Glomerular visceral epithelial cell (primary cell): Measurements from ENCODE around the gene MTHFD2L.
"Not testable (repeated sequence)": the region's sequence is repeated elsewhere in the genome, so short reads cannot be mapped to it uniquely, and the experiment has no call there.

Experiments
- DNase-seq: peaks from one replicate; pipeline ENCODE4 v3.0.0-alpha.2; 2016; ENCODE audit errors: extremely low spot score

Gene MTHFD2L

GRCh38 chr4:74189331-74190043, 31.6 kb downstream of the MTHFD2L start:
- DNase-seq: peak; percentile 74

- DNase-seq: no peak
These were observed 32.4 kb downstream of the MTHFD2L start for GRCh38 chr4:74190332-74190731.

- DNase-seq: no peak
These were observed 33.0 kb downstream of the MTHFD2L start for GRCh38 chr4:74190919-74191397.

DNA sequence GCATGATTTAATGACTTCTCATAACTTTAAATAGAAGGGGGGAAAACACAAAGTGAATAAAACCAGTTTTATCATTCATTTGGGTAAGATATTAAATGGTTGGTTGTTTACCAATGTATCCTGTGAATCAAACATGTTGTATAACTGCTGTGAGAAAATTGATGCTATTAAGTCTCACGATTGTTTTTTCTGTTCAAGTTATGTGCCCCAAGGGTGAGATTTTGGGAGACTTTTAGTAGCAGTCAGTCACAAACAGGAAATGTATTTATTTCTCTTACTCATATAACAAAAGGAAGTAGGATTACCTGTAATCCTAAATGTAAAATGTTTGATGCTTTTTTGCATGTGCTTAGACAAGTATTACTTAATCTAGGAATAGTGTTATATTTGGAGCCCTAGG, 39.2 kb downstream of the MTHFD2L start:
- no peak for DNase-seq

- peak; percentile 24 for DNase-seq
These were observed 44.2 kb downstream of the MTHFD2L start for GRCh38 chr4:74202062-74202586.

DNA sequence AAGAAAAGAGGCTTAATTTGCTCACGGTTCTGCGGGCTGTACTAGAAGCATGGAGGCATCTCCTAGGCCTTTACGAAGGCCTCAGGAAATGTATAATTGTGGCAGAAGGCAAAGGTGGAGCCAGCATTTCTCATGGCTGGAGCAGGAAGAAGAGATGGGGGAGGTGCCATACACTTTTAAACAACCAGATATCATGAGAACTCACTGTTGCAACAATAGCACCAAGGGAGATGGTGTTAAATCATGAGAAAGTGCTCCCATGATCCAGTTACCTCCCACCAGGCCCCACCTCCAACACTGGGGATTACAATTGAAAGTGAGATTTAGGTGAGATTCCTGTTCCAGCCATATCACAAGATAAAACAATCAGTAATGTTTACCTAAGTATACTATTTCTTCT, 45.5 kb downstream of the MTHFD2L start:
- no peak for DNase-seq

GRCh38 chr4:74205046-74205445, 47.1 kb downstream of the MTHFD2L start:
- DNase-seq: no peak

- DNase-seq: no peak
These were observed 47.6 kb downstream of the MTHFD2L start for GRCh38 chr4:74205559-74205958.

DNA sequence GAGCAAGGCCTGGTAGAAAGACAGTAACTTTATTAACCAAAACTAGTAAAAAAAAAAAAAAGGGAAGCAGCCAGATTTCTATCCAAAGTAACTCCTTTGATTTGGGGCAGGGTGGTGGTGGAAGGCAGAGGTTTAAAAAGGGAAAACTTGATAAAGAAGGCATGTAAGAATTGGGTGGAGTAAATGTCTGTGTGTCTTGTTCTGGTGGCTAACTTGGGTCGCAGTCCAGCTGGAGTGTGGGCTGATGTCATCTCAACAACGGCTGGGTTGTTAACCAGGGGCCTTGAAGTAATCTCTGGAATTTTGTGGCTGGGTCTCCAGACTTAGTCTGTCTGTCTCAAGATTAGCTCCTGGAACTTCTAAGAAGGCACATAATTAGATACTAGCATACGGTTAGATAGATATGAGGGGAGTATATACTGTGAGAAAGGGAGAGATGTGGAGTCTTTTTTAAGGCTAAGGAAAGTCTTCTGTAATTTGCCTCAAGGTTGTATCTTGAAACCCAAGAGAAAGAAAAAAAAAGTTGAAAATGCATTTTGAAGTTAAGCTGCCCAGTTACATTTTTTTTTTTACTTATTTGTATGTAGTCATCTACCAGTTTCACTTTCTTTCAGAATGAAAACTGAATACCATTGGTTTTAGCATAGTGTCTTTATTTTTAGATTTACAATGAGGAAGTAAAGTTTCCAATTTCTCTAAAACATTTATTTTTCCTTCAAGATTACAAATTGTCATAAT, 48.3 kb downstream of the MTHFD2L start:
- peak; percentile 89 for DNase-seq

DNA sequence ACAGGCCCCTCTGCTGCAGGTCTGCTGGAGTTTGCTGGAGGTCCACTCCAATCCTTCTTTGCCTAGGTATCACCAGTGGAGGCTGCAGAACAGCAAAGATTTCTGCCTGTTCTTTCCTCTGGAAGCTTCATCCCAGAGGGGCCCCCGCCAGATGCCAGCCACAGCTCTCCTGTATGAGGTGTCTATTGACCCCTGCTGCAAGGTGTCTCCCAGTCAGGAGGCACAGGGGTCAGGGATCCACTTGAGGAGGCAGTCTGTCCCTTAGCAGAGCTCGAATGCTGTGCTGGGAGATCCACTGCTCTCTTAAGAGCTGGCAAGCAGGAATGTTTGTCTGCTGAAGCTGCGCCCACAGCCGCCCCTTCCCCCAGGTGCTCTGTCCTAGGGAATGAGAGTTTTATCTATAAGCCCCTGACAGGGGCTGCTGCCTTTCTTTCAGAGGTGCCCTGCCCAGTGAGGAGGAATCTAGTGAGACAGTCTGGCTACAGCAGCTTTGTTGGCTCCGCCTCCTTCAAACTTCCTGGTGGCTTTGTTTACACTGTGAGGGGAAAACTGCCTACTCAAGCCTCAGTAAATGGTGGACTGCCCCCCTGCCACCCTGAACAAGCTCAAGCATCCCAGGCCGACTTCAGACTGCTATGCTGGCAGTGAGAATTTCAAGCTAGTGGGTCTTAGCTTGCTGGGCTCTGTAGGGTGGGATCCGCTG, 56.7 kb downstream of the MTHFD2L start:
- DNase-seq: not testable (repeated sequence)

DNA sequence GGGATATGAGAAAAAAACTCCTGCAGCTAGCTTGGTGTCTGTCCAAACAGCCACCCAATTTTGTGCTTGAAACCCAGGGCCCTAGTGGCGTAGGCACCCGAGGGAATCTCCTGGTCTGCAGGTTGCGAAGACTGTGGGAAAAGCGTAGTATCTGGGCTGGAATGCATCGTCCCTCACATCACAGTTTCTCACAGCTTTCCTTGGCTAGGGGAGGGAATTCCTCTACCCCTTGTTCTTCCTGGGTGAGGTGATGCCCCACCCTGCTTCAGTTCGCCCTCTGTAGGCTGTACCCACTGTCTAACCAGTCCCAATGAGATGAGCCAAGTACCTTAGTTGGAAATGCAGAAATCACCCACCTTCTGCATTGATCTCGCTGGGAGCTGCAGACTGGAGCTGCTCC, 57.3 kb downstream of the MTHFD2L start:
- not testable (repeated sequence) for DNase-seq

GRCh38 chr4:74217365-74217764, 59.4 kb downstream of the MTHFD2L start:
- peak; percentile 56 for DNase-seq

GRCh38 chr4:74218201-74218600, 60.3 kb downstream of the MTHFD2L start:
- DNase-seq: peak; percentile 18

- no peak for DNase-seq
These were observed 61.3 kb downstream of the MTHFD2L start for GRCh38 chr4:74219240-74219639.

DNA sequence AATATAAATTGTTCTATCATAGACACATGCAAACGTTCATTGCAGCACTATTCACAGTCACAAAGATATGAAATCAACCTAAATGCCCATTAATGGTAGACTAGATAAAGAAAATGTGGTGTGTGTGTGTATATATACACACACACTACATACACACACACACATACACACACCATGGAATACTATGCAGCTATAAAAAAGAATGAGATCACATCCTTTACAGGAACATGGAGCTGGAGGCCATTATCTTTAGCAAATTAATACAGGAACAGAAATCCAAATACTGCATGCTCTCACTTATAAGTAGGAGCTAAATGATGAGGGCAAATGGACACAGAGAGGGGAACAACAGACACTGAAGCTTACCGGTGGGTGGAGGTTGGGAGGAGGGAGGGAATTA, 65.2 kb downstream of the MTHFD2L start:
- no peak for DNase-seq

- no peak for DNase-seq
These were observed 65.9 kb downstream of the MTHFD2L start for GRCh38 chr4:74223801-74224200.

- peak; percentile 81 for DNase-seq
These were observed 71.0 kb downstream of the MTHFD2L start for GRCh38 chr4:74228691-74229640.

DNA sequence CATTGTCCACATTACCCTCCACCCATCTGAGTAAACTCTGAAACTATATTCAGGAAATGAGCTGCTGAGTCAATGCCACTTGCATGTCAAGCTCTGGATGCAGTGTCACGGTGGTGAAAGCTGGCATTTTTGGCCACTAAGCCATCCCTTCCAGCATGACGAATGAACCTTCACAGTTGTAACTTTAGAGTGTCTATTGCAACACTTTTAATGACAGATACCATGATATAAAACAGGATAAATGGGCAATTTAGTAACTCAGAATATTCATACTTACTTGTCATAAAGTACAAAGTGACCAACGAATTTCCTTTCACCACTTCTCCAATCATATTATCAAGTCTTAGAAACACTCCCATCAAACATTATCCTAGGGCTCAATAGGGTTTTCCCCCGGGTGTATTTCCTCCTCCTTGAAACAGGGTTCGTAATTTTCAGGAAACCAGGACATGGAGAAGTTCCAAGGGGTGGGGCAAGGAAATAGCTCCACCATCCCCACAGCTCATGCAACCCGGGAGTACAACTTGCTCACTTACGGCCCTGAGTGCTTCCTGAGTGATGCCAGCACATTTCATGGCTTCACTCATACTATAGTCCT, 73.1 kb downstream of the MTHFD2L start:
- DNase-seq: peak; percentile 74

- DNase-seq: no peak
These were observed 77.2 kb downstream of the MTHFD2L start for GRCh38 chr4:74235135-74235534.

- no peak for DNase-seq
These were observed 79.6 kb downstream of the MTHFD2L start for GRCh38 chr4:74237425-74237966.
